Pons (tissue), 1 donor: ENCODE measurements around the gene MCM3.
A peak's percentile ranks its signal among the peaks of the same experiment; 100 is the strongest.

ENCODE experiments used
- DNase-seq: peaks from one replicate; pipeline ENCODE4 v3.0.0-alpha.2; 2016; ENCODE audit warnings: low spot score

Gene MCM3

DNA sequence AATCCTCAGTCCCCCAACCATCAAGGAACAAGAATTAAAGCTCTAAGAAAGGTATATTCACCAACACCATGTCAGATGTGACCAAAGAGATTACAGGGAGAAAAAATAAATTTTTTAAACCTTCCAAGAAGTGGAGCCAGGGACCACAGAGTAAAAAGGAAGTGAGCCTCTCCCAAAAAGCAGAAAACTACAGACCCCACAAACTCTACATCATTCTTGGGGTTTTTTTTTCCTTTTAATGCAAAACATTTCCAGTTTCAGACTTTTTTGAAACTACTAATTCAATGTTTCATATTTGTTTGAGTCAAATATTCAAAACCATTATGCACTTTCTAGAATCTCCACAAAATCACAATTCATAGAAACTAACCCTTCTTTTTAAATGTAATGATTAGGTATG is 33.4 kb downstream of the MCM3 start:
- no peak for DNase-seq

DNA sequence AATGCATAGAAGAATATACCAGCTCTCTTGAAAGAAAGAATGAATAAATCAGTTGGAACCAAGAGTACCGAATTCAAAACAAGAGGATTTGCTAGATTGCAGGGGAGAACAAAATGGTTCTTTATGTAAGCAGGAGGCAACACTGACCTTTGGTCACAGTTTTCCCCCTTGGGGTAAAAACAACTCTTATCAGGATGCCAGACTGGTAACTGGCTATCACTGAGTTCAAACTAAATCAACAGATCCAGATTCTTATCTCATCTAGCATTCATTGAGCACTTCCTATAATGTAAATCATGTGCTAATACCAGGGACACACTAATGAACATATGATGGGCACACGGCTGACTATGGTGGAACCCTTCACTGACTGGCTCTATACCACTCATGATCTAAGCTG is 35.5 kb downstream of the MCM3 start:
- DNase-seq, result no peak

DNA sequence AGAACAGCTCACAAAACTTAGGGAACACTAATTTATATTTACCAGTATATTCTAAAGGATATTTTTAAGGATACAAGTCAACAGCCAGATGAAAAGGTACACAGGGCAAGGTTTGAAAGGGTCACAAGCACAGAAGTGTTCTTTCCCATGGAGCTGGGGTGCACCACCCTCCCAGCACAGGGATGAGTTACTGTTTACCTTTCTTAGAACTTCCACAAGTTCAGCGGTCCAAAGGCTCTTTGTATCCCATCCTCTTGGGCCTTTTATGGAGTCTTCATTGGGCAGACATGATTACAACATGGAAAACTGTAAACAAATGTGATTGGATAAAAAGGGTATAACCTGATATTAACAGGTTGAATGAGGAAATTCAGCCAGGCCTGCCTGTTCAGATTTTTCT is 39.1 kb downstream of the MCM3 start:
- DNase-seq, result no peak

DNA sequence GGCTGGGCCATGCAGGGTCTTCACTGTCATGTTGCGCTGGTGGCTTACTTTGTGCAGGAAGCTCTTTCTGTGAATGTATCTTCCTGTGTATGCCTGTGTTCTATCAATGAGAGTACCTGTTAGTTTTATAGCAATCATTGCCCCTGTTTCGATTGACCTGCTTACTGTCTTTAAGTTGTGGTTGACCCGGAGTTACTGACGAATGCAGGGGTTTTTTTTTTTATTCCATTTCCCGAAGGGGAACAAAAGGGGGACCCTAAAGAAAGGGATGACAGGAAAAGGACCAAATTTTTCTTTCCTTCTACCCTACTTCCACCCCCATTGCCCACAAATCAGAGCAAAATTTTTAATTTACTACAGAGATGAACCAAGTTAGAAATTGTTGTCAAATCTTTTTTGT is 40.1 kb downstream of the MCM3 start, which contains the start of gene IL17F:
Gene IL17F, minus strand, starts transcription at position 101 of the 400 bp plus-strand sequence. Its CDS starts 71 bp downstream, at position 30.
- no peak for DNase-seq

DNA sequence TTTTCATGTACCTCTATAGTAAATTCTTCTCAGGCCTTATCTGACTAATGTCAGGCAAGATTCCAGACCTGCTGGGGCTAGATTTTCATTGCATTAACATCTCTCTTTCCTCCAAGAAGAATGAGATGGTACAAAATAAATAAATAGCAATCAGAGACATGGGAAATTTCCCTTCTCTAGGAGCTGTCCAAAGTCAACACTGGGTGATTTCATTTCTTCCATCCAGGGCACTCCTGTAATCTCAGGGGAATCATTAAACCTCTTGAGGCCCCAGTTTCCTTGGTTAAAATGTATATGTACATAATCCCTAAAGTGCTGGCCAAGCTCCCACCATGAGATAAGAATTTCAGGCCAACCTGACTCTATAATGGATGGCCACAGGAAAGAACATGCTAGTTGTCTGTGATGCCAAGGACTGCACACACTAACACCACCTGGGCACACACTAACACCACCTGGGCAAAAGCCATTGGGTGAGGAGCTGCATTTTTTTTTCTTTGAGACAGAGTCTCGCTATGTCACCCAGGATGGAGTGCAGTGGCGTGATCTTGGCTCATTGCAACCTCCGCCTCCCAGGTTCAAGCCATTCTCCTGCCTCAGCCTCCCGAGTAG is 41.2 kb downstream of the MCM3 start:
- no peak for DNase-seq

DNA sequence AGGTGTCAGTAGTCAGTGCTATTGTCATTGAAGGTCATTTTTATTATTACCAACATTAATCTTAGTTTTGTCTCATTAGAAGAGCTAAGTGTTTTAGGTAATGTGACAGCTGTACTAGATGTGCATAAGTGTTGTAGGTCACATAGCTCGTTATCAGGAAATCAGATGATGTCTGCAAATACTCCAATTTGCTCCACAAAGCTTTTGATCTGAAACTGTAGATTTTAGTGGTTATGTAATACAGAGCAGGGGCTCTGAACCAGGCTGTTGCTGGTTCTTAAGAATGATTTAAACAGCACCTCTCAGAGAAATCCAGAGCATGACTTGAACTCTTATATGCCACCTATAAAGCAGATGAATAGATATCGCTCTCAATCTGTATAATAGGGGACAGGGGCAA is 42.7 kb downstream of the MCM3 start:
- no peak for DNase-seq

DNA sequence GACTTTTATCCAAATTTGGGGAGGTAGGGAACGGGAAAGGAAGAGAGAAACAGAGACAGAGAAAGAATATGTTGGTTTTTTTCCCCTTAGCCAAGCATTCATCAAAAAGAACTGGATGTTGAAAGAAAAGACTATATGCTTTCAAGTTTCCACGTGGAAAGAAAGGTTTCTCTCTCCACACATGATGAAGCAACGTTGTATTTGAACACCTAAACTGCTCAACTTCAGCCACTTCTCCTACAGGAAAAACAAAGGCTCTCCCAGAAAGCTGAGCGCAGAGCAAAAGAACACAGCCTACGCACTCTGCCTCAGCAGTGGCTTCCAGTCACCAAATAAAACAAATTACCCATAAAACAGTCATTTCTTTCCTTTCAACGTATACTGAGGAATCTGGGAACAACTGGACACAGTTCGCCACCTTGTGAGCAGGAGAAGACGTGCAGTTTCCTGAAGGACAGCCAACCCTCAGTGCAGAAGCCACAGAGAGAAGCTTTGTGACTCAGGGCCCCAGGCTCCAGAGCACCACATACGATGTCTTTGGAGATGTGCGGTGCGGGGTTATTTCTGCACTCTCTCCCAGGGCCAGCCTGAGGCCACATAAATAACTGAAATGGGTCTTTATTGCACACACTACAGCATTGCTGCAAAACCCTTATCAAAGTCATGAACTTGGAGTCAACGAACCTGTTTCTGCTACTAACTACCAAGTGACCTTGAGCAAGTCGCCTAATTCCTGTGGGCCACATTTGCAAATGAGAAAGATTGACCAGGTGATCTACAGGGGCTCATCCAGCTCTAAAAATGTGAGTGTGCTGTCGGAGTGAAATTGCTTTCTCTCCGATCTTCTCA is 50.3 kb downstream of the MCM3 start:
- peak; percentile 11 for DNase-seq

DNA sequence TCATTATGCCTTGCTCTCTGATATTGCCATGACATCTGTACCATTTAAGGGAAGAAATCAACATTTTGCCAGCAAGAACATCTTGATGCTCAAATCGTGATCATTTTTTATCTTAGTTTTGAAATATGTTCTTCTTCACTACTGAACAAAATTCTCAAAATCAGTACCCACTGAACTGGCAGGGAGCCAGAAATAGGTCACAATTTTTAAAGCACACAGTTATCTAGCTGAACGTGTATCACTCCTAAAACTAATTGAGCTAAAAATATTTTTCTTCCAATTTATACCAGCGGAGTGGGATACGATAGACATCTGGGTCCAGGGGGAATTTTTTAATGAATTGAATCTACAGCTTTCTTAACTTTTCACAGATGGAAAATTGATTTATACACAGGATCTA is 51.5 kb downstream of the MCM3 start:
- DNase-seq, result no peak

DNA sequence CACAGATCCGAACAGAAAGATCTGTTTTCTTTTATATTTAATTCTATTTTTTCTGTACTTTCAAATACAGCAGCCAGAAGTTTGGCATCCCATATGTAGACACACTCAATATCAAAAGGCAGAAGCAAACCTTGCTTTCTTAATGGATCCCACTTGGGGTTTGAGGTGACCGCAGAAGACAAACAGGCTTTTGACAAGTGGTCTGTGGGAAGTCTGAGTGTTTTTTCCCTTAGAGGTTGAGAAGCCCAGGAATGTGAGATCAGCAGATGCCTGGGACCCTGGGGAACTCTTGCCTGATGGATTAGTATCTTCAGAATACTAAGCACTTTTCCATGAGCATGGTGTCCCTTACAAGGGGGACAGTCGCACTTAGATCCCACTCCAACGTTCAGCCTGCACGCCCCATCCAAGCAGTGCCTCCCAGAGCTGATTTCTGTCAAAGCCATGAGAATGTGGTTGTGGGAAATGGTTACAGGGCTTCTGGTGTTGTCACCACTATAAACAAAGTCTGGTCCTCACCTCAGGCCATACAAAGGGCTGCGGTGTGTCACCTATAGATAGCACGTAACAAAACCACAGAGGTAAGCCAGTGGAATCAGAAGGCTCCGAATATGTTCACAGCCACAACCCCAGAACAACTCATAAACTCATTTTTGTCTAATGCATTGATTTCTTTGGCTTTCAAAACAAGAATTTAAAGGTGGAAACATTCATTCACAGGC is 53.0 kb downstream of the MCM3 start:
- DNase-seq, result no peak

DNA sequence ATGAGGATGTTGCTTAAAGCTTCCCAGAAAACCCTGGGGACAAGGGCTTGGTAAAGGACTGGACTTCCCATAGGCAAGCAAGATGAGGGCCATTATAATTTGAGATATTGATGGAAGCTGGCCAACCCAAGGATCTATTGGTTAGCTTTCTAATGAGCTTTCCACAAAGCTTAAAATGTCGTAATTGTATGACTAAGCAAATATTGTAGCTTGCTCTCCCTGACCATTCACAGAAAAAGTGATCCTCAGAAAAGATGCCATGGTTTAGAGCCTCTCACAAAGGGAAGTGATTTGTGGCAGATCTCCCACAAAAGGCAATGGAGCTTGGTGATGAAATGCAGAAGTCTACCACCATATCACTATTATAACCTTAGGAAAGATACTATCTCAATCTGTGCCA is 53.9 kb downstream of the MCM3 start:
- DNase-seq, result no peak

DNA sequence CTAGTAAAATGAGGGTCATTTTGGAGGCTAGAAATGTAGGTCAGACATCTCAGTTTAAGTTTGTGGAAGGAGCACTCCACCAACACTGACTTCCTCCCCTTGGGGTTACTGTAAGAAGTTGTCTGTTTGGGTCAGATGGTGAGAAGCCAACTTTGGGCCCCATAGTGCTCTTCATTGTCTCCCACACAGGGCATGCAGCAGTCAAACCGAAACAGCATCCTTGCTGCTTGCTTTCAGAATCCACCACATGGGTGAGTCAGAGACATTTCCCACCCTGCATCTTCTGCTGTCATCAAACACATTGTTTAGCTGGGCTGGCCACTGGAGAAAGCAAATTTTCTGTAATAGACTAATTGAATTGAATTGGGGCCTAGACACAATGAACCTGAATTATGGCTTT is 57.0 kb downstream of the MCM3 start:
- DNase-seq, result no peak

DNA sequence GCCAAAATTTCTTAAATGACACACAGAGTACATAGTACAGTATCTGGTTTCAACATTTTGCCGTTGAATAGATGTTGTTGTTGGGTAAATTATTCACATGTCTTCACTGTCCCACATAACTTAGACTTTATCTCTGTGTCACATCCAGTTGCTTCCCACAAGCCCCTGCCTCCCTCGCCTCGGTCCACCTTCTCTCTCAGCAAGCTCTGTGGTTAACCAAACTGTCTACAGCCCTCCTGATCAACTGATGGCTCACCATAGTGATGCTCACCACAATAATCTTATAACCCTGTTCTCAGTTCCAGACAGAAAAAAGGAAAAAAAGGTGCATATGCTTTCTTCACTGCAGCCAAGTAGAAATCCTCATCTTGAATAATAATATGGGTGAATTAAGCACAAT is 63.2 kb downstream of the MCM3 start:
- no peak for DNase-seq

DNA sequence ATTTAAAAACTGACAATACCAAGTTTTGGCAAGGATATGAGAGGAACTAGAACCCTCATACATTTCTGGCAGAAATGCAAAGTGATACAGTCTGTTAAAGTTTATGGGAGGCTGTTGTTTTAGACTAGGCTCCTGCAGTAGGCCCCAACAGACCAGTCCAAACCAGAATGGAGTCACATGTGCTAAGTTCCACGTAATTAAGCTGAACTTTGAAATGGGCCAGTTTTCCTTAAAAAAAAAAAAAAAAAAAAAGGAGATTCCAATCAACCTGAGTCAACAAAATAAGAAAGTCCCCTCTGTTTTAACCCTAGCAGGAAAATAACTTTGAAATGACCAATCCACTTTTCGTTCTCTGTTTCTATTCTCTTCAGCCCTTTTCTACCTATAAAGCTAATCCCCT is 66.8 kb downstream of the MCM3 start:
- DNase-seq, result no peak

DNA sequence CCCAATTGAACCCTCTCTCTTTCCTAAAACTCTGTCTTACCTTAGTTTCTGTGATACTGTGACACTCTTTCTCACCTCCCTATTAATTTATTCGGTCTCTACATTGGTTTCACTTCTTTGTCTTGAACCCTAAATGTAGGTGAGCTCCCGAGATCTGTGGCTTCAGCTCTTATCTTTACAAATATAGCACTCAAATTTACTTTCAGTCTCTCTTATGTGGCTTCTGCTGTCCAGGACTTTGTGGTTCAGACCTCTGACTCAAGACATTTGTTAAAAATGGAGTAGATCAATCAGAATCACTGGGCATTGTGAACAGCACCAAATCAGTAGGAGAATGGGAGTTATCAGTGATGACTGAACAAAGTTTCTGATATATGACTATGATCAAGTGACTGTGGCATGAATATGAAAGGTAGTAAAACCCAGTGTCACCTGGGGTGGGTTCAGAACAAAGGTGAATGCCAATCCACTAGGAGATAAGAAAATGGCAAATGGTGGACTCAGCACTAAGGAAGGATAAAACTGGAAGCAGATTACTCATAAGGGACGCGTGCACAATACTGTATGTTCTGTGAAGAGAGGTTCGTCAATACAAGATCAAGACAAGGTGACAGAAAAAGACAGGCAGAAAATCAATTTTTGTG is 67.5 kb downstream of the MCM3 start:
- no peak for DNase-seq

DNA sequence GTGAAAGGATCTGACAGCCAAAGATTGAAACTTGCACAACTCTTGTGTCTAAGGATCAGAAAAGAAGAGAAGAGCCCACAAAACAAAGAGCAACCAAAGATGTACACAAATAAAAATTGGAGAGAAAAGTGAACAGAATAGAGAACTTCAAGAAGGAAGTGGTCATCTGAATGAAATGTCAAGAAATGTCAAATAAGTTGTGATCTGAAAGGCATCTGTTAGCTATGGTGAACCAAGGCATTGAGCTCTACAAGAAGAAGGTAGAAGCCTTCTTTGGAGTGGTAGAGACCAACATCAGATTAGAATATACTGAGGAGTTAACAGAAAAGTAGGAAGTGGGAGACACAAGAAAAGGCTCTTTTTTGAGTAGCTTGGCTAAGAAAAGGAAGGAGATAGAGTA is 68.8 kb downstream of the MCM3 start:
- DNase-seq, result no peak
